Astrocyte of the hippocampus (primary cell): ENCODE results near the gene SLC25A36.

Source experiments
- DNase-seq: peaks from one replicate; pipeline ENCODE4 v3.0.0; 2011; ENCODE audit warnings: low read depth, low spot score

SLC25A36 gene, protein sequence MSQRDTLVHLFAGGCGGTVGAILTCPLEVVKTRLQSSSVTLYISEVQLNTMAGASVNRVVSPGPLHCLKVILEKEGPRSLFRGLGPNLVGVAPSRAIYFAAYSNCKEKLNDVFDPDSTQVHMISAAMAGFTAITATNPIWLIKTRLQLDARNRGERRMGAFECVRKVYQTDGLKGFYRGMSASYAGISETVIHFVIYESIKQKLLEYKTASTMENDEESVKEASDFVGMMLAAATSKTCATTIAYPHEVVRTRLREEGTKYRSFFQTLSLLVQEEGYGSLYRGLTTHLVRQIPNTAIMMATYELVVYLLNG

DNA sequence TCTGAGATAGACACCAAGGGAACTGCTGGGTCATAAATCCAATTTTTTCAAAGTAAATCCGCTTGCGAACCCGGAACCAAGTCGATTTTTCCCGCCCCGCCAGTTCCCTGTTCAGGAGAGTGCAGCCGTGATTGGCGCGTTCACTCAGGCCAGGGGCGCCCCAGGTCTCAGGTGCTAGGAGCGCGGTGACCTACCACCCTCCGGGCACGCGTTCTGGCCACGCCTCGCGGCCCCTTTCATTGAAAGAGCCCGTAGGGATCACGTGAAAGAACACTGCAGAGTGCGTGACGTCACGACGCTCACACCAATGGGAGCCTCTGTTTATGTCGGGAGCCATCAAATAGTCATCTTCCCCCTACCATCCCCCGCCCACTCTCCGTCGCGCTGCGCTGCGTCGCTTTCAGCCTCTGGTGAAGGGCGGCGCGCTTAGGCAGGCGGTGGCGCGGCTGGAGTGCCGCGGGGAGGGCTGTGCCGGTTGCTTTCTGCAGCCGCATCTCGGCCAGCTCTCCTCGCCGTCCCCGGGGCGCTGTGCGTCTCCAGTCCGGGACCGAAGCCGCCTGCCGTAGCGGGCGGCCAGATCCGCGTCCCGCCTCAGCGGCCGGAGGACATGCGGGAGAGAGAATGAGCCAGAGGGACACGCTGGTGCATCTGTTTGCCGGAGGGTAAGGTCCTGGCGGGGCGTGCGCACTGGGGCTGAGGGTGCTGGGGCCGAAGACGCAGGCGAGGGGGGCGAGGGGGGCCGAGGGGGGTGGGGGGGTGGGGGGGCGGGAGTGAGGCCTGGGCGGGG, at the start of gene SLC25A36:
Gene SLC25A36, plus strand, starts transcription at position 403 of the 787 bp plus-strand sequence. Its CDS starts 219 bp downstream, at position 622.
- peak; percentile 99 for DNase-seq

DNA sequence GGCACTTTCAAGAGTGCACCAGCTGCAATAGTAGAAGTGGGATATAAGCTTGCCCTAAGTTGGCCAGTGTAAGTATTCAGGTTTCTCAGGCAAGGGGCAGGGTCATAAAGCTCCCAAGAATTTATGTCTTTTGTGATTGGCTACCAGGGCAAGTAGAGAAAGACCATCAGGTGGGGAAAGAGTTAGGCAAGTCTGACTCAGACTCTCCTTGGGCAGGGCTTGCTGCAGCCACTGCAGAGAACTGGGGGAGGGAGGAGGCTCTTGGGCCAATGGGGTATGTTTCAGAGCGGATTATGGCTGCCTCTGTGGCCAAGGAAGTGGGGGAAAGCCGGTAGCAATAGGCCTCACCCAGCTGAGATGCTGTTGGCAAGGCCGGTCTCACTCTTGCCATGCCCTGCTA, 44.6 kb upstream of the SLC25A36 start:
- no peak for DNase-seq

DNA sequence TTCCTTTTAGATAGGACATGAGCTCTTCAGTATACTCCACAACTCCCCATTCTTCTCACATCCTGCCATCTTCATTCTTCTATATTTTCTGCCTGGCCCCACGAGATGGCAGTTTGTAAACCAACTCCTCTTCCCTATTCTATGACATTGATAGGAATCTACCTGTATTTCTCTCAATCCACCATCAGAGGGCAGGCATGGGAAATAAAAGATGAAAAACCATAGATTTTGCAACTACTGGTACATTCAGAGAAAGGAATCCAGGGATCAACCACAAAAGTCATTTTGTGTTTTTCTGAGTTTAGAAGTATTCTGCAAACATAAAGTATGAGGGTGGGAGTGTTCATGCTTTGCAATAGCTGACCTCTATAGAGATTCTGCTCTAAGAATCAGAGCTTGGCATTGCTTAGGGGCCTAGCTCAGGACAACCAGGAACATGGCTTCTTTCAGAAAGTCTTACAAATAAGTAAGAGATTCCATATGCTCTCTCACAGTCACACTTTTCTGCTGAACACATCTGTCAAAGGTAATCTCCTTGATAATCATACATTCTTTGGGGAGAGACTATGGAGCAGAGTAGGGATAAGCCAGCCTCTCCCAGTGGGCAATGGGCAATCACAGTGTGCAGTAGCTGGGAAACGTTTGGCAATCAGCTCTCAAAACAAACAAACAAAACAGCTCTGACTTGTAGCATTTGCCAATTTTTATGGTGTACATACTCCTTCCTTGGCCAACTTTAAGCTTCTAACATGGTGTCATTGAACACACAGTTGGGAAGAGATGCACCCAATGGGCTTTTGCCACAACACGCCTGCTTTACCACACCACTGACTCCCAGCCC, 43.1 kb upstream of the SLC25A36 start:
- DNase-seq = peak; percentile 84

DNA sequence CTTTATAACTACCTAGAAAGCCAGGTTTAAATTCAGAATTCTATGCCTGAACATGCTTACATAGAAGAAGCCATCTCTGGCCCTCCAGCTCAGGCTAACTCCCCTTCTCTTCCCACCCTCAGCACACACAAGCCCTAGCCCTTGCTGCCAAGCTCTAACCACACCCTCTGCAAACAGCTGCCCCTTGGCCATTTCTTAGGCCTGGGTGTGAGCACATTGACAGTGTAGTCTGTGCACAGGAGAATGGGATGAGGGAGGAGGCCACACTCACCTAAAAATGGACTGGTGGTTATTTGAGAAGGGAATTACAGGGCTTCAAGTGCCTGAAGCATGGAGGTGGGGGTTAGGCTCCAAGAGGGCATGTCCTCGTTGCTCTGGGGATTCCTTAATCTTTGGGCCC, 42.3 kb upstream of the SLC25A36 start:
- no peak for DNase-seq

DNA sequence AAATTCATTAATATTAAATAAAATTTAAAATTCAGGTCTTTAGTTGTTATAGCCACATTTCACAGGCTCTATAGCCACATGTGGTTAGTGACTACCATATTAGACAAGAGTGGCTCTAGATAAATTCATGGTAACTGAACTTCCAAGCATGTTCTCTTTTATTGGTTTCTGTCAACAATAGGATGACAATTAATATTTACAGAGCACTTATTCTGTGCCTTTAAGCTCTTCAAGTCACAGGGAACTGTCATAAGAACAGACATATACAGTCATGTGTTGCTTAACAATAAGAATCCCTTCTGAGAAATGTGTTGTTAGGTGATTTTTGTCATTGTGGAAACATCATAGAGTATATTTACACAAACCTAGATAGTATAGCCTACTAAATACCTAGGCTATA, 38.8 kb upstream of the SLC25A36 start:
- no peak for DNase-seq

DNA sequence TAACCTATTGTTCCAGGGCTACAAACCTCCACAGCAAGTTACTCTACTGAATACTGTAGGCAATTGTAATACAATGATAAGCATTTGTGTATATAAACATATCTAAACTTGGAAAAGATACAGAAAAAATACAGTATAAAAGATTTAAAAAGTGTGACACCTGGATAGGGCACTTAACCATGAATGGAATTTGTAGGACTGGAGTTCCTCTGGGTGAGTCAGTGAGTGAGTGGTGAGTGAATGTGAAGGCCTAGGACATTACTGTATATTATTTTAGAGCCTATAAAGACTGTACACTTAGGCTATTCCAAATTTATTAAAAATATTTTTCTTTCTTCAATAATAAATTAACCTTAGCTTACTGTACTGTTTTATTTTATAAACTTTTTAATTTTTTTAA, 38.4 kb upstream of the SLC25A36 start:
- DNase-seq = no peak

DNA sequence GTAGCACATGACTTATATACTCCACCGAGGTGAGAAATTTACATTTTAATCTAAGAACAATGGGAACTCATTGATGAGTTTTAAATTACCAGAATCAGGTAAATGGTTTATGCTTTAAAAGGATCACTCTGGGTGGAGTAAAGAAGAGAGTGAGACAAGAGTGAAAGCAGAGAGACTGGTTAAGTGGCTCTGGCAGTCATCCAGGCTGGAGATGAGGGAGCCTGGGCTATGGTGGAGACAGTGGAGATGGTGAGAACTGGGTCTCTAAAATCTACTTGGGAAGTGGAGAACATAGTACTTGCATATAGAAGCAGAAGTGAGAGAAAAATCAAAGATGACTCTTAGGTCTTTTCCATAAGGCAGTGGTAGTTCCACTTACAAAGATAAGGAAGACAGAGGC, 37.1 kb upstream of the SLC25A36 start:
- DNase-seq = no peak

DNA sequence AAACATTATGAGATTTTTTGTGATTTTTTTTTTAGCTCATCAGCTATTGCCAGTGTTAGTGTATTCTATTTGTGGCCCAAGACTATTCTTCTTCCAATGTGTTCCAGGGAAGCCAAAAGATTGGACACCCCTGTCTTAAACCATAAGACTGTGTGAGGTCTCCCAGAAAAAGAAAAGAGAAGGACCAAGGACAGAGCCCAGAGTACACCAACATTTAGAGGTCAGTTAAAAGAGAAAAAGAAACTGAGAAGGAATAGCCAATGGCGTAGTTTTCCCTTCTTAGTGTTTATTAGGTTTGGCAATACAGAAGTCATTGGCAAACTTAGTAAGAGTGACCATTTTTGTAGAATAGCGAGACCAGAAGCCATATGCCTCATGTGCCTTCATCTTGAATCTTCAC, 36.1 kb upstream of the SLC25A36 start:
- DNase-seq = no peak

DNA sequence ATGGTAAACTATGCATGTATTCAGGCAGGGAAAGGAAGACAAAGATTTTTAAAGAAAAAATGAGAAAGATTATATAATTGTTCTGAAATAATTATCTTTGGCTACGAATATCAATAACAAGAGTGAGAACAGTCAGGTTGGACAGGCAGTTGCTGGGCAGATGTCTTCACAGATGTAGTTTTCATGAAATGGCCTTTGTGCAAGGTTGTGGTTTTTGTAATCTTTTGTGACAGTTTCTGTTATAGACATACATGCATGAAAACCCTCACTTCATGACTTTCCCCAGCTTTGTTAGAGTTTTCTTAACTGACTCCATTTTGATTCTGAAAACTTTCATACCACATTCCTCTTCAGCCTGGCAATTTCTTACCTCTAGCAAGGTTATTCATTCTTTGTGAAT, 34.9 kb upstream of the SLC25A36 start:
- no peak for DNase-seq

DNA sequence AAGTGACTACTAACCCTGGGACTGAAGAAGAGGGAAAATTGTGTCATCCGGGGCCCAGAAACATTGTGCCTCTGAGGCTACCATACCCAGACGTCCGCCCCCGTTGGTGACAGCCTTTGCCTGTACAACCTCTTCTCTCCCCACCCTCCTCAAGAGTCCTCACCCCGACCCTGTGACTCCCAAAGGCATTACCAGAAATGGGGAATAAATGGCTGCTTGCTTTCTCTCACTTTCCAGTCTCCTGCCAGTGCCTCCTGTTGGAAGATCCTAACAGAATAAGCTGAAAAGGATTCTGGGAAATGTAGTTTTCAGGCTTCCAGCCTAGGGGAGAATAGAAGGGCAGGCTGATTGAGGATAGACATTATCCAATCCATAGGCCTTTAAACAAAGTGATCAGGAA, 30.8 kb upstream of the SLC25A36 start:
- DNase-seq = peak; percentile 23

DNA sequence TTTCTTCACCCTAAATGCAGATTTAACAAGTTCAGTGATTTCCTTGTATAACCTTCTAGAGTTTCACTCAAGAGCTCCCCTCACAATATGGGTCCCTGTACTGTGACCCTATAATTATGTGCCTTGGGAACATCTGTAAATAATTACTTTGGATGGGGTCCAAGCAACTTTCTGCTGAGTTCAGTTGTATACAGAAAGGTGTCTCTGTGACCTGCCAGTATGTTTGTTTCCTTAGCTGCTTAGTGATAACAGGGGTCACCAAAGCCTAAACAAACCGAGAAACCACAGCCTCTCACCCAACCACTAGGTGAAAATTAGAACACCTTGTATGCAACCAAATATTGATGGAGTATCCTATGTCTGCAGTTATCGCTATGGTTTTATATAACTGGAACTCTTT, 29.8 kb upstream of the SLC25A36 start:
- DNase-seq = no peak

DNA sequence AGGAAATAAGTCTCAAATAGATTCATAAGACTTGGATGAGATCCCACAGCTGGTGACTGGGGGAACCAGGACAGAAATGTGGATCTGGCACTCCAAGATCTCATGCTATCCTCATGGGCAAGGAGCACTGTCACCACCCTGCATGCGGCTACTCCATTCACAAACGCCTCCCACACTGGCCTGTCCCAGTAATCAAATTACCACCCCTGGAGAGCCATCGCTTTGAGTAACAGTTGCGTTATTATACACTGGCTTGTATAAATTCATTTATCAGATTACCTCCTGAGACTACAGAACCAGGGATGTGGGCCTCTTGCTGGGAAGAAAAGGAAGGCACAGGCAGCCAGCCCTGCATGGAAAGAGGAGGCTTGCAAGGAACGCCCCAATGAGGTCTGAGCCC, 27.9 kb upstream of the SLC25A36 start:
- DNase-seq = no peak

DNA sequence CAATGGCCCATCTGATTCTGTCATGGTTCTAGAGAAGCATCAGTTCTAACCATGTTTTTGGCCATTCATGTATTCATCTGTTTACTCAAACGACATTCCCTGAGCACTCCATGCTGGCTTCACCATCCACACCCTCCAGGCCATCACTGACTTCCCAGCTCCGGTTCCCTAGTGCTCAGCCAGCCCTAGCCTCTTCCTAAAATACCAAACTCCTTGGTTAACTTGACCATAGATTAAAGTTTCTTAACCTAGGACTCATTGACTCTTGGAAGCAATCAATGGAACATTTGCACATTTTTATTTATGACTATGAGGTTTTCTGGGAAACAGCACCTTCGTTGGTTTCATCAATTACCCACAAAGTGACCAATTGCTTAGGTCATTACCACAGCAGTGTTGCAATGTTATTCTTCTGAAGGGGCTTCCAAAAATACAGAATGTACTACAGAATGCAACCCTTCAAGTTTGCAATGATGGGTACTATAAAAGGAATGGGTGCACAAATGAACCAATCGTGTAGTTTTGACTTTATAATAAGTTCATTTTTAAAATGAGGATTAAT, 27.2 kb upstream of the SLC25A36 start:
- DNase-seq = peak; percentile 9

DNA sequence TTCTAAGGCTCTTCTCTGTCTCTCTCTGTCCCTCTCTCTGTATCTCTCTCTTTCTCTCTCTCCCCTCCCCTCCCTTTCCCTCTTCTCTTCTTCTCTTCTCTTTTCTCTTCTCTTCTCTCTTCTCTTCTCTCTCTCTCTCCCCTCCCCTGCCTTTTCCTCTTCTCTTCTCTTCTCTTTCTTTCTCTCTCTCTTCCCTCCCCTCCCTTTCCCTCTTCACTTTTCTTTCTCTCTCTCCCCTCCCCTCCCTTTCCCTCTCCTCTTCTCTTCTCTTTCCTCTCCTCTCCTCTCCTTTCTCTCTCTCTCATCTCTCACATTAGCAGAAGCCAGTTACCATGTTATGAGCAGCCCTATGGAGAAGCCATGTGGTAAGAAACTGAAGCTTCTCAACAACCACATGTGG, 25.0 kb upstream of the SLC25A36 start:
- DNase-seq = no peak

DNA sequence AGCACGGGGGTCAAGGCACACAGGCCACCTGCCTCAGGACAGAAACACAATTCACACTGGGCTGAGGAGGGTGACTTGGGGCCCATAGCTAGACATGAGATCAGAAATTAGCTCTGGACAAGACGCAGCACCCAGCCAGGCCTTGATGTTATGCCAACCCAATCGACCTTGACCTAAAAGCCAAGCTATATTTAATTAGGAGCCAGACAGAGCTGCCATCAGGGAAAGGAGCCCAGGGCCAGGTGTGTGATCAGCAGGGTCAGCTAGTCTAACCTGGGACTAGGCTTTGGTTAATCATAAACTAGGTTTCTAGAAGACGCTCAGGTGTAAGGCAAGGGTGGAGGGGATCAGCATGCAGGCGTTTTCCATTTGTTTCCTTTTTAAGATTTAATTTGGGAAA, 23.9 kb upstream of the SLC25A36 start:
- DNase-seq = no peak

DNA sequence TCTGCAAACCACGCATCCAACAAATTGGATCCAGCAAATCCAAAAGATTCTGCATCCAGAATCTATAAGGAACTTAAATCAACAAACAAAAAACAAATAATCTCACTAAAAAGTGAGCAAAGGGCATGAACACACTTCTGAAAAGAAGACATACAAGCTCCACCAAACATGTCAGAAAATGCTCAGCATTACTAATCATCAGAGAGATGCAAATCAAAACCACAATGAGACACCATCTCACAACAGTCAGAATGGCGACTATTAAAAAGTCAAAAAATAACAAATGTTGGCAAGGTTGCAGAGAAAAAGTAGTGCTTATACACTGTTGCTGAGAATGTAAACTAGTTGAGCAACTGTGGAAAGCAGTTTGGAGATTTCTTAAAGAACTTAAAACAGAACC, 21.6 kb upstream of the SLC25A36 start:
- no peak for DNase-seq

DNA sequence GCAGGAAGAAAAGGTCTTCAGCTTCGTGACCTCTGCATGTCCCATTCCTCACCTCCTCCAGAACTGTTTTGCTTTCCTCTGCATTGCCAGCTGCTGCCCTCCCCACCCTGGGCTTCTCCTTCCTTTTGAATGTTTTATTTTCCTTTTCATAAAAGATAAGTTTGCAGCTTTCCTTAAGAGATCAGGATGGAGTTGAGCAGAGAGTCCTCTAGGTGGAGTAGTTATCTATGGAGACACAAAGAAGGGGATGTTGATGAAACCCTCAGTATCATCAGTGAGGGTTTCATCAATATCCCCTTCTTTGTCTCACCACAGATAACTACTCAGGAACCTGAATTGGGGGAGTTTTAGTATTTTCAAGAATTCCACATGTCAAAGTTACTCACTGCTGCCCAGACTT, 19.0 kb upstream of the SLC25A36 start:
- peak; percentile 20 for DNase-seq

DNA sequence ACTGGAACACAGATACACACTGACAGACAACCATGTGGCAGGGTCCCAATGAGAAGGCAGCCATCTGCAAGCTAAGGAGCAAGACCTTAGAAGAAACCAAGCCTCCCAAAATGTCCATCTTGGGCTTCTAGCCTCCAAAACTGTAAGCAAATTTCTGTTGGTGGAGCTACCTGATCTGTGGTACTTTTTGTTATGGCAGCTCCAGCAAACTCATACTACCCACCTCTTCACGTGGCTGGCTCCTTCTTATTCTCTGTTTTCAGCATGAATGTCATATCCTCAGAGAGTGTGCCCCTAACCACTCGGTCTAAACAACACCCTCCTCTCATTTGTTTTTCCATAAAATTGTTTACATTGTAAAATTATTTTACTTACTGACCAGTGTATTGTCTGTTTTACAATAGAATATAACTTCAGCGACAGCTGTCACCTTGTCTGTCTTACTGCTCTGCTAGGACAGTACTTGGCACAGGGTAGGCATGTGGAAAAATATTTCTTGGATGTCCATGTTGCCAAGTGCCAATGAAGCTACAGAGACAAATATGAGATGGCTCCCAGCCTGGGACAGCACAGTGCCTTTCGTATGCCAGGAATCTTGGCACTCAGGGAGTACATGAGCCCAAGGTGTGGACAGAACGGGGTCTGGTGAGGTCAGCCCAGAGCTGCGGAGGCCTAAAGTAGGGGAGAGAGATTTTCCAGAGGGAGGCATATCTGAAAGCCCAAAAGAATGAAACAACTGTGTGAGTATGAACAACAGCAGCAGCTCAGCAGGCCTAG, 17.4 kb upstream of the SLC25A36 start:
- DNase-seq = no peak

DNA sequence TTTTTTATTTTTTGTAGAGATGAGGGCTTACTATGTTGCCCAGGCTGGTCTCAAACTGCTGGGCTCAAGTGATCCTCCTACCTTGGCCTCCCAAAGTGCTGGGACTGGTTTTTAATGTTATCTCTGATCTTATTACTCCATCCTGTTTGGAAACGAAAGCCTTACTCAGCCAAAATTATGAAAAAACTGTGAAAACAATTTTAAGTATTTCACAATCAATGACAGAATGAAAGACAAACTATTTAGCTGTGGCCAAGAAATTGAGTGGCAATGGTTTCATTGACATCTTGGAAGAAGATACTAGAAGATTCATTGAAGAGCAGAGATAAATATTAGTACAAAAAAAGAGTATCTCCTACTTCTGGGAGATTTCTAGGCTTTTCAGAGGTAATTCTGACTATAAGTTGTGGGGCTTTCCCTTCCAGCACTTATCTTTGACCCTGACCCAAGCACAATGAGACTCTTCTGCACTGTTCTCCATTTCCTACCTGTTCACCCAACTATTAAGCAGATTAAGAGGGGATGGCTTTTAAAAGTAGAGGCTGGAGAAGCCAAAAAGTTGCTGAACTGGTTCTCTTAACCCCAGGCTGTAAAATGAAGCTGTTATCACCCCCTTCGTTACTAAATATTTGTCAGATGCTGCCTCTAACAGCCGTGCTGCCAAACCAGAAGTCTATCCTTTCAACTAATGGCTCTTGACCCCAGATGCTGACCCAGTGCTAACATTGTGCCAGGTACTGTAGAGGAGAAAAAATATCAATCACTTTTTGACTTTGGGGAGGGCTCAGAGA, 14.2 kb upstream of the SLC25A36 start:
- DNase-seq = no peak

DNA sequence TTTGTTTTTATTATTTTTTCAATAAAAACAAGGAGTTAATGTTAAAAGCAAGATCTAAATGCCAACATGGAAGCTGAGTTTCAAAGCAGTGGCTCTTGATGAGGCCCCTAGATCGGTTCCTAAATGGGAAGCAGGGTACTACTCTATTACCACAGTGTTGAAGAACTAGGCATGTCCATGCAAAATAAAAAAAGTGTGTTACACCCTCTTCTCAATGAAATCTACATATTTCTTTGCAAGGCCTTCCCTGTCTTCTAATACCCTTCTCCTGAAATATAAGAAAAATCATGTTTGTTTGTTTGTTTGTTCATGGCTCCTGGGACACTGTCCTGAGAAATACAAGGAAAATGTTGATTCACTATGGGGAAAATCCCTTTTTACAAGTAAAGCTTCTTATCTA, 12.2 kb upstream of the SLC25A36 start:
- DNase-seq = no peak
